HEK293T (cell line): ENCODE data around the gene MSX1.

ENCODE experiments used
- ARNT ChIP-seq: fragments of 450-650 bp; IDR thresholded peaks from 2 replicates; pipeline ENCODE4 v1.6.1; 2017; ENCODE audit warnings: mild to moderate bottlenecking
- BHLHE40 ChIP-seq: fragments of 450-650 bp; IDR thresholded peaks from 2 replicates; pipeline ENCODE4 v1.6.1; 2016; ENCODE audit warnings: mild to moderate bottlenecking, moderate library complexity, borderline replicate concordance
- ELF4 ChIP-seq: fragments of 450-650 bp; IDR thresholded peaks from 2 replicates; pipeline ENCODE4 v1.6.1; 2017; ENCODE audit warnings: antibody characterized with exemption
- FOXA1 ChIP-seq: fragments of 450-650 bp; IDR thresholded peaks from 2 replicates; pipeline ENCODE4 v1.6.1; 2016; ENCODE audit warnings: mild to moderate bottlenecking
- FOXK2 ChIP-seq: fragments of 450-650 bp; IDR thresholded peaks from 2 replicates; pipeline ENCODE4 v1.6.1; 2016; ENCODE audit warnings: mild to moderate bottlenecking
- FOXM1 ChIP-seq: fragments of 450-650 bp; IDR thresholded peaks from 2 replicates; pipeline ENCODE4 v1.6.1; 2017; ENCODE audit warnings: mild to moderate bottlenecking, borderline replicate concordance
- HDGF ChIP-seq: fragments of 450-650 bp; IDR thresholded peaks from 2 replicates; pipeline ENCODE4 v1.6.1; 2017; ENCODE audit warnings: antibody characterized with exemption, borderline replicate concordance
- L3MBTL2 ChIP-seq: fragments of 450-650 bp; conservative IDR thresholded peaks from 2 replicates; pipeline ENCODE4 v1.6.1; 2016; ENCODE audit warnings: mild to moderate bottlenecking
- LEF1 ChIP-seq: fragments of 450-650 bp; IDR thresholded peaks from 2 replicates; pipeline ENCODE4 v1.6.1; 2017; ENCODE audit warnings: mild to moderate bottlenecking, borderline replicate concordance
- NFRKB ChIP-seq: fragments of 450-650 bp; IDR thresholded peaks from 2 replicates; pipeline ENCODE4 v1.6.1; 2016; ENCODE audit warnings: mild to moderate bottlenecking, moderate library complexity
- PKNOX1 ChIP-seq: fragments of 450-650 bp; IDR thresholded peaks from 2 replicates; pipeline ENCODE4 v1.6.1; 2016
- SP1 ChIP-seq: fragments of 450-650 bp; IDR thresholded peaks from 2 replicates; pipeline ENCODE4 v1.6.1; 2017
- SUZ12 ChIP-seq: fragments of 450-650 bp; IDR thresholded peaks from 2 replicates; pipeline ENCODE4 v1.6.1; 2016; ENCODE audit warnings: mild to moderate bottlenecking
- TARDBP ChIP-seq: fragments of 450-650 bp; IDR thresholded peaks from 2 replicates; pipeline ENCODE4 v1.6.1; 2016

DNA sequence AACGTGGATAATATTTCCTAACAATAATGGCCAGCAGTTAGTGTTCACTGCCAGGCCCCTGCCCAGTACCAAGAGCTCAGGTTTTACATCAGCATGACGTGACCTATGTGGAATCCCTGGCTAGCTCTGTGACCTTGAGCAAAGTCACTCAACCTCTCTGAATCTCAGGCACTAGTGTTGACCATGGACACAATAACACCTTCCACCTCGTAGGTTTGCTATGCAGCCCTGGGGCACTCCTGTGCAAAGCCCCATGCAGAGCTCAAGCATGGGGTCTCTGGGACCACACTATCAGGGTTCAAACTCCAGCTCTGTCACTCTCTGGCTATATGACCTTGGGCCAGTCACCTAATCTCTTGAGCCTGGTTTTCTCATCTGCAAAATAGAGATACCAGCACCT lies 38.7 kb upstream of the MSX1 start:
- no peak for TF ChIP-seq SP1
- TF ChIP-seq PKNOX1 = no peak
- TF ChIP-seq HDGF = no peak
- no peak for TF ChIP-seq SUZ12
- no peak for TF ChIP-seq FOXM1
- no peak for TF ChIP-seq BHLHE40
- no peak for TF ChIP-seq FOXK2
- TF ChIP-seq ELF4 = no peak
- no peak for TF ChIP-seq TARDBP
- no peak for TF ChIP-seq LEF1
- no peak for TF ChIP-seq L3MBTL2
- TF ChIP-seq FOXA1 = no peak
- TF ChIP-seq ARNT = no peak
- no peak for TF ChIP-seq NFRKB
